ENCODE data around the gene FBLN5.

DNA sequence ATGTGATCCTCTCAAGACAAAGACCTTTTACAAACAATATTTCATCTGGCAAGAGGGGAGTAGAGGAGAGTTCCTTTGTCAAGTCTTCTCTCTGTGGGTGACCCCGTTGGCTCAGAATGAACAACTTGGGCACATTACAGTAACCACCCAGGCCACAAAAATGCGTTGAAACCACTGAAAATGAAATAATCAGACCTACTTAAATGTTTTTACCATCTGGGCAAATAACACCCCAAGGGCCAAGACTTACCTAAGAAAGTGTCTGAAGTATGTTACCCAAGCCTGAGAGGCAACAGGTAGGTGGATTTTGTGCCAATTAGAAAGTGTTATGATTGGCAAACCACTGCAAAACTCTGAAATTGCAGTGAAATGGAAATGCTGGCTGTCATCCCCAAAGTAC is 81.4 kb downstream of the FBLN5 start:
- TF ChIP-seq FOXP2 (optimal IDR thresholded peaks at IDR 0.05; ENCODE audit: control extremely low read depth, extremely low read length, insufficient read depth) (no peak), EZH2 (IDR thresholded peaks at IDR 0.05) (no peak), POLR2AphosphoS5 (IDR thresholded peaks at IDR 0.05; ENCODE audit: borderline replicate concordance, low read depth, low read length) (no peak)
